ENCODE results near the gene KCNK3. TPM values are rescaled to one million over a fixed set of nuclear protein-coding genes. Genes with fewer than 3 reads are reported as not detected.
"Not testable (repeated sequence)": the region's sequence is repeated elsewhere in the genome, so short reads cannot be mapped to it uniquely, and the experiment has no call there.

KCNK3 gene
- total RNA-seq, 1 donor from 2014 or later = 9.1 TPM

DNA sequence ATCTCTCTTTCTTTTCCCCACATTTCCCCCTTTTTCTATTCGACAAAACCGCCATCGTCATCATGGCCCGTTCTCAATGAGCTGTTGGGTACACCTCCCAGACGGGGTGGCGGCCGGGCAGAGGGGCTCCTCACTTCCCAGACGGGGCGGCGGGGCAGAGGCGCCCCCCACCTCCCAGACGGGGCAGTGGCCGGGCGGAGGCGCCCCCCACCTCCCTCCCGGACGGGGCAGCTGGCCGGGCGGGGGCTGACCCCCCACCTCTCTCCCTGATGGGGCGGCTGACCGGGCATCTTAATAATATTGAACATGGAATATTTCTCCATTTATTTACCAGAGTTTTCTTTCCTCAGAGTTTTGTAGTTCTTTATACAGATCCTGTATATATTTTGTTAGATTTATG is 27.2 kb upstream of the KCNK3 start:
- DNase-seq (ENCODE audit: low spot score) = not testable (repeated sequence)

DNA sequence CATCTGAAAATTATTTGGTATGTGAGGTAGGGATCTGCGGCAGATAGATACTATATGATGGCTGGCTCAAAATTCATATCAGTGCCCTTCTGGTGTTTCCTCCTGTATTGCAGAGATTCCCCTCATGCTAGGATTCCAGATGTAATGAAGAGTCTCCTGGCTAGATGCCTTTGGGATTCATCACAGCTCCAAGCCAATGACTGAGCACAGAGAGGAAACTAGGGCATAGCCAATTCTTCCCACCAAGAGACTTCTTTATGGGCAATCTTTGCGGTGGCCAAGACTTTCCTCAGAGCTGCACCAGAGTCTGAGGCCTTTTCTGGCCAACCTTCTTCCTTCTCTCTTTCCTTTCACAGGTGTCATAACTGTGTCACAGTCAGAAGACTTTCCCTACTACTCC is 25.9 kb upstream of the KCNK3 start:
- DNase-seq (ENCODE audit: low spot score) = no peak

DNA sequence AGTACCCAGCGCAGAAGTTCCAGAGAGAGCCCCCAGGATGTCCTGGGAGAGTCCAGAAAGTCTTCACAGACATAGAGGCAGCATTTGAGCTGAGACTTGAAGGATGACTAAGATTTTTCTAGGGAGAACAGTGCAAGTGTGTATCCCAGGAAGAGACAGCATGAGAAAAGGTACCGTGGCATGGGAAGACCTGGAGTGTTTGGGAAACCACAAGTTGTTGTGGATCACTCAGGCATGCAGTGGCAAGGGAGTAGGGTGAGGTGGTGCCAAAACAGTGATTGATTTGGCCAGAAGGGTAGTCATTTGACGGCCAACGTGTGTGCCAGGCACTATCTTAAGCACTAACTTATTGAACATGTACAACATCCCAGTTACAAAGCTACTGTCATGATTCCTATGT is 24.5 kb upstream of the KCNK3 start:
- no peak for DNase-seq (ENCODE audit: low spot score)

DNA sequence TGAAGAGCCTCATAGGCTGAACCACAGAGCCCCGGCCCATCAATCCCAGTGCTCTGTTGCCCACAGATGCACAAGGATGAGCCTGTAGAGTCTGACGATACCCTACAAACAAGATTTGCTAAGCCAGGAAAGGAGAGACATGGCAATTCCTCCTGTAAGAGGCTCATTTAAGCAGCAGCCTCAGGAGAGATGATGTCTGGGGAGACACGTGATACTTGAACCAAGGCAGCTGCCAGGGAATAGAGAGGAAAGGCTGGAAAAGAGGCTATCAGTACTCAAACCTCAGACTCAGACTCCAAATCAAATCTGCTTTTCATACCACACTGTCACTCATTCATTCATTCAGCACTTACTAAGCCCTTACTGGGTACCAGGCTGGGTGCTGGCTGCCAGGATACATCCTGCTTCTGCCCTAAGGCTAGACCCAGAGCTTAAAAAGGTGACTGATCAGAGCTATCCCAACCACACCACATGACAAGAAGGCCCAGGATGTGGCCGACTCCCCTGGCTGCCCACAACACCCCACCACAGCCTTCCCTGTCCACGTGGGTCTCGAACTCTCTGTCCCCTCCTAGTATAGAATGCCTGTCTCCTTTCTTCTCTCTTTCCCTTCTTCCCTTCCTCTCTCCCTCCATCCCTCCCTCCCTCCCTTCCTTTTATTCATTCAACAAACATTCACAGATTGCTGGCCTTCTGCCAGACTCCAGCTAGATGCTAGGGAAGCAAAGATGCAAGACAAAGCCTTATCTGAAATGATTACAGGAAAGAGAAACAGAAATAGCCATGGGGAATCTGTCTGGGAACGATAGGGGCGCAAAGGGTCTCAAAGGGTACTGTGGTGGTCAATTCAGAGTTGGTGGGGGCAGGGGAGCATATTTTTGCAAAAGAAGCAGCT is 23.4 kb upstream of the KCNK3 start:
- no peak for DNase-seq (ENCODE audit: low spot score)

DNA sequence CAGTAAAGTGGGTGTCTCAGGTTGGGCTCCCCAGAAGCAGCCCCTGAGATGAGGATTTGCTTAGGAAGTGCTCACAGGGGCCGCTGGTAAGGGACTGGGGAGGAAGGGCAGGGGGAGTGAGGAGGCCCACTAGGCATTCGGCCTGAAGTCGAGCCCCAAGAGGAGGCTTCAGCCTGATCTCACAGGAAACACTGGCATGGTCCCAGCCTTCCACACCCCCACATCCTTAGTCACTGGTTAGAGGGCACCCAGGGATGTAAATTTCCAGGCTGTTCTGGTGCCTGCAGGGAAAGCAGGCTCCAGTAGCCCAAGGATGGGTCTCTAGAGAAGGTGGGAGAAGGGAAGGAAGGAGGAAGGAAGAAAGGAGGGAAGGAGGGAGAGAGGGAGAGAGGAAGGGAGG is 22.4 kb upstream of the KCNK3 start:
- no peak for DNase-seq (ENCODE audit: low spot score)

DNA sequence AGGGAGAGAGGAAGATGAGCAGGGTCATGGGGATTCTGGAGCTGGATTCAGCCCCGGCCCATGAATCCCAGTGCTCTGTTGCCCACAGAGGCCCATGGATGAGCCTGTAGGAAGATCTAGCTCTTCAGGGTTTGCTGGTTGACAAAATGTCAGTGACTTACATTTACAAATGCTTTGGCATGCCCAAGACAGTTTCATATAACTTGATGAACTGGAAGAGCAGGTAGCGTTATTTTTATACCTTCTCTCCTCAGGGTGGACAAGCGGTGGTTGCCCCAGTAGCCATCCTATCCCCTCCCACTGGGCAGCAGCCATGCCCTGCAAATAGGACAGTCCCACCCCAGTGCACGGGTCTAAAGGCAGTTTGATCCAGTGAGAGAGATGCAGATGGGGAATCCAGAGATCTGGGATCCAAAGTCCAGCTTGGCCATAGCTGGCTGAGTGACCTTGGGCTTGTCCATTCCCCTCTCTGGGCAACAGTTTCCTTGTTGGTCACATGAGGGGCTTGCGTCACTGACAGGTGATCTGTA is 21.5 kb upstream of the KCNK3 start:
- no peak for DNase-seq (ENCODE audit: low spot score)

DNA sequence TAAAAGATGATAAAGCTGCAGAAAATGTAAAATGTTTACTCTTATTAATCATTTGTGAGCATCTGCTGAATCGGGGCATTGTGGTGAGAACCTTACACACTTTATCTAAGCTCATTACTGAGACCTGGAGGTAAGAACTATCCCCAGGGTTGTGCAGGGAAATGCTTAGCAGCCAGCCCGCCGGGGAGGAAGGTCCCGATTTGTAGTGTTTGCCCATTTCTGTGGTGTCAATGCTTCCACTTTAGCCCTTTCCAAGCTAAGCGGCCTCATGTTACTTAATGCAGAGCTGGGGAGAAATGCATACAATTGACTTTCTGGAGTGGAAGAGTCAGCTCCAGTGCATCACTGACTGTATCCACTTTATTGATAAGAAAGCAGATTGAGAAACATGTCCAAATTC is 20.8 kb upstream of the KCNK3 start:
- DNase-seq (ENCODE audit: low spot score) = no peak

DNA sequence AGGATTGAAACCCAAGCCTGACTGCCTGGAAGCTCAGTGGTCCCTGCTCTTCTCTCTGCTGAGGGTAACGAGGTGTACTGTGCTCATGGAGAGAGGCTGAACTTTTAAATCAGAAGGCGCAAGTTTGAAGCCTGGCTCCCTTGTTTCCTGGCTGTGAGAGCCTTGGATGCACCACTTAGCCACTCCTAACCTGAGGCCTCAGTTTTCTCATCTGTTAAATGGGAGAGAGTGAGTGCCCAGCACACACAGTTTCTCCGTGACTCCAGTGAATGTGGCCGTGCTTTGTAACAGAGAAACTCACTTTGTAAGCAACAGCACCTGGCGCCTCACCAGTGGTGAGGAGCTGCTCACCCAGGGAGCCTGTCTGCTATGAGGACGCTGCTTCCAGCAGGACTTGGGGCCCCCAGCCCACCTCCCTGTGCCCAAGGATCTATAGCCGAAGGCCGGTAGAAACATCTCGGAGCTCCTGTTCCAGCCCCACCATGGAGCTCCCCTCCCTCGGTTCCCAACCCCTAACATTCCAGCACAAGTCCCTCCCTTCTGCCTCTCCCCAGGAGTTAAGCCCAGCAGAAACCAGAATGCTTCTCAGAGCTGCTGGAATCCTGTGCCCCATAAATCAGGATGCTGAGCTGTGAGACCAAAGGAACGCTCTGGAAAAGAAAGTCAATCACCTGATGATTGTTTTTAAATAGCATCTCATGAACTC is 20.3 kb upstream of the KCNK3 start:
- no peak for DNase-seq (ENCODE audit: low spot score)

DNA sequence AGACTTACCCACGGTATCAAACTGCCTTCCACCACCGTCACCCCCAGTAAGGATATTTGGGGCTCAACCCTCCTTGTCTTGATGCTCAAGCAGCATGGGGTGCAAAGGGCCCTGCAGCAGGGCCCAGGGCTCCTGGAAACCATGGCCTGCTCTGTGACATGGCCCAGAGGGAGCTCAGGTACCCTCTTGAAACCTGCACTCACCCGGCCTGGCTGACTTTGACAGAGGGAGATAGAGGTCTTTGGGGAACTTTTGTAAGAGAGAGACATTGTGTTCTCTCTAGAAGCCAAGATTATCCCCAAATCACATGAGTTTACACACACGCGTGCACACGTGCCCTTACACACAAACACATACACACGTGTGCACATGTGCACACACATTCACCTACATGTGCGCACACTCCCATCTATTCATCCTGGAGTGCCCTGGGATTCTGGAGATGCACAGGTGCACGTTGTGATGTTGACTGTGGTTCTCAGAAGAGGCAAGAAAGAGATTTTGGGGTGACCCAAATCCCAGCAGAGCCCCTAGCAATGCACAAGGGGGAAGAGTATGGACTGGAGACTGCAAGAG is 19.6 kb upstream of the KCNK3 start:
- no peak for DNase-seq (ENCODE audit: low spot score)

DNA sequence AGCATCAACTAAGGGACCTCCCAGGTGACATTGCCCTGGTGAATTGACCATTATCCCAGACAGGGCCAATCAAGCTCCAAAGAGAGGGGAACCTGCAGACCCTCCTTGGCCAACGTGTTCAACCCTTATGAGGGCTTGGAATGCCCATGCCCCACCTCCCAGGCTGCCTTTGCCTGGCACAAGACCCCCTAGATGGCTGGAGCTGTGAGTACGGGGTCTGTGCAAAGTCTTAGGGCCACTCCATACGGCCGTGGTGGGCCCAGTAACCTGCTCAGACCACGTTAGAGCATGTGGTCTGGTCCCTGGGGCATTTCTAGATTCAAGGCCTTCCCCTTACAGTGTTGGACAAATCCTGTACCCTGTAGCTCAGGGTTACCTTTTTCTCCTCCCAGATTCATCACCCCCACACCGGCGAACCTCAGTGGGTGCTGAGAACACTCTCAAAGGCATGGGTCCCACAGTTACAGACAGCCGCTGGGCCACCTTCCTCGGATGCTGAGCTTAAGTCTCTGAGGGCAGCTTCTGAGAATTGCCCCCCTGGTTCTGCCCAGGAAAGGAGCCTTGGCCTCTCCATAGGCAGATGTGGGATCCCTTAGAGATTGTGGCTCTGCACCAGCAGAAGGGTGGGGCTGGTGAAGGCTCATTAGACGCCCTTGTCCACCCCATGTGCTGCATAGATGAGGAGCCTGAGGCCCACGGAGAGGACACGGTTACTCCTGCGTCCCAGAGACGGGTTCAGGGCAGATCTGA is 18.3 kb upstream of the KCNK3 start:
- DNase-seq (ENCODE audit: low spot score) = no peak

DNA sequence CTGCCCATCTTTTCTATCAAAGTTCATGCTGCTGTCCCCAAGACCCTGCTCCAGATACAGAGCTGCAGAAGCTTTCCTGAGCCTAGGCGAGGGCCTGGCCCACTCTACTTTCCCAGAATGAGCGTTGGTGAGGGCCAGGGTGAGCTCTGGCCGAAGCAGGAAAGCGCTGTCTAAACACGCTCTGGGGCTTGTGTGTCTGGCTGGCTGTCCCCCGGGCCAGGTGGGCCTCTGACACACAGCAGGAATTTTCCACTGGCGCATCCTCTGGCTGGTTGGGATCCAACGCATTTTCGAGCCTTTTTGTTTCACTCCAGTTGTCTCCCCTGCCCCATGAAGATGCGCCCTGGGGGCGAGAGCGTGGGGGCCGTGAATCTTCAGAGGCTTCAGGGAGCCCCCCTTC is 17.8 kb upstream of the KCNK3 start:
- no peak for DNase-seq (ENCODE audit: low spot score)

DNA sequence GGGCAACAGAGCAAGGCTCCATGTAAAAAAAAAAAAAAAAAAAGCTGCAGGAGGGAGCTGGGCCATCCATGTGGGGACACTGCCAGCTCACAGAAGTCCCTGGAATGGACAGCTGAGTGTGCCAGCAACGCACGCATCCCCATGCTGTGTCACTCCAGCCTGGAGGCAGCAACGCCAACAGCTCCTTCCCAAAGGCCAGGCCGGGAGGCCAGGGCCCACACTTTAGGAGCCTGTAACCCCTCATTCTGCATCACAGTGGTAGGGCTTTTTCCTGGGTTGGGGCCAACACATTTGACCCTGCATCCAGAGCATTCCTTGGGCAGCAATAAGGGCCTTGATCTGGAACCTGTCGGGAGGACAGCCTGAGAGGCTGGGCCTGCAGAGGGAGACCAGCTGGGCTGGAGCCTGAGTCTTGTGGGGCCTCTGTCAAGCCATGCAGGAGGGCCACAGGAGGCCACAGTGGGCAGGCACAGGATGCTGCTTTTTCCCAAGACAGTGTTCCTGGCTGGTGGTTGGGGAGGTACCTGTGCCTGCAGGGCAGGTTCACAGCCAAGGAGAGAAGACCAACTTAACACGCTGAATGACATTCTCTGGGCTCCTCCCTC is 16.8 kb upstream of the KCNK3 start:
- no peak for DNase-seq (ENCODE audit: low spot score)

DNA sequence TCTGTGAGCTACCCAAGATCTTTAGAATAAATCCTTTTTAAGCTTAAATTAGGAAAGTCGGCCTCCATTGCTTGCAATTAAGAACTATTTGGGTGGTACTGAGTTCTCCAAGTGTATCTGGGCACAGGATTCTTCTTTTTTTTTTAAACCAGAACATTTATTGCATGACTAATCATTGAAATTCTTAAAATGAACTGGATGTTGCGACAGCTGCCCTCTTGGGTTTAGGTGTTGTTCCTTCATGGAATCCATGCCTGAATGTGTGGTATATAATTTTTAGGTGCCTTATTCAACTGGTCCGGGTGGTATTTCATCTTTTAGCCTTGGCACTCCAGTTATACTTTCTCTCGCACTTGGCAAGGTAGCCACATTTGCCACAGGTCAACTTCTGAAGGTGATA is 14.5 kb upstream of the KCNK3 start:
- DNase-seq (ENCODE audit: low spot score) = no peak

DNA sequence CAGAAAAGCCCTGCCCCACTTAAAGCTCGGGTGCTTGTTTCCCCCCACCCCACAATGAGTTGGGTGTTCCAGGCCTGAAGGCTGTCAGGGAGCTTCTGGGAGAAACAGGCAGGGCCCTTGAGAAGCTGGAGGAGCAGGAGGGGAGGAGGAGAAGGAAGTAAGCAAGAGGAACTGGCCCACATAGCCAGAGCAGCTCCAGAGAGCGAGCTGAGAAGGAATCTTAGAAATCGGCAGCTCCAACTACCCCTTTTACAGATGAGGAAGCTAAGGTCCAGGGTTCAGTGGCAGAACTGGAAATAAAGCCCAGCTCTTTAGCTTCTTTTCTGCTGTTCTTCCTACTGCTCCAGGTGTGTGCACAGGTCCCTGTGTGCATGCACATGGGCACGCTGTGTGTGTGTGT is 12.7 kb upstream of the KCNK3 start:
- DNase-seq (ENCODE audit: low spot score) = no peak

DNA sequence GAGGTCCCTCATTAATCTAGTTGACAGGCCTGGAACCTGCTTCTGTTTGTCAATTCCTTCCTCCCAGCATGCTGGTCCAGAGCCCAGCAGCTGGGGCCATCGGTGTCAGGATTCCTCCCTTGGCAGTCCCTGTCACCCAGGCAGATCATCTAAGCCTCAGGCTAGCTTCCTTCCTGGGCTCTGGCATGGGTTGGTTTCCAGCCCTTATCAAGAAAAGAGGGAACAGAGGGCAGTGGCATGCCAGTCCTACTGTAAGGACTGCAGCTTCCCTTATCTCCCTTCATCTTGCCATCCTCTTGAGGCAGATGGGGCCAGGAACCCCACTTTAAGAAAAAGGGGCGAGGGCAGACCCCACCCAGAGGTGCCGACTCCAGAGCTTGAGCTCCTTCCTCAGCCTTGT is 10.9 kb upstream of the KCNK3 start:
- no peak for DNase-seq (ENCODE audit: low spot score)

DNA sequence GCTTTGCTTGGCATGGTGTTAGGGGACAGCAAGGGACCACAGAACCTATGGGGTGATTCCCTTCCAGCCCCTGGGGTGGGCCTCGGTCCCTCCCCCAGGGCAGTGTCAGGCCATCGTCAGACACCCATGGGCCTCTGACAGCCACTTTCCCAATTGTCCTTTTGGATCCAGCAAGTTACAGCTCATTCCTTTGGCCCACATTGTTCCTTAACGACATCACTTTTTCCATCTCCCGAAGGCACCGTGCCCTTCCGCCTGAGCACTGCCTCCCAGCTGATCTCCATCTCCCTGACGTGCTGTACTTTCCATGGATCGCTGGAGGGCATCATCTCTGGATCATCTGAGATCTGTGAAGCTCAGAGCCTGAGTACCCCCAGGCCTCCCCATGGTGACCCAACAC is 10.4 kb upstream of the KCNK3 start:
- DNase-seq (ENCODE audit: low spot score) = no peak

DNA sequence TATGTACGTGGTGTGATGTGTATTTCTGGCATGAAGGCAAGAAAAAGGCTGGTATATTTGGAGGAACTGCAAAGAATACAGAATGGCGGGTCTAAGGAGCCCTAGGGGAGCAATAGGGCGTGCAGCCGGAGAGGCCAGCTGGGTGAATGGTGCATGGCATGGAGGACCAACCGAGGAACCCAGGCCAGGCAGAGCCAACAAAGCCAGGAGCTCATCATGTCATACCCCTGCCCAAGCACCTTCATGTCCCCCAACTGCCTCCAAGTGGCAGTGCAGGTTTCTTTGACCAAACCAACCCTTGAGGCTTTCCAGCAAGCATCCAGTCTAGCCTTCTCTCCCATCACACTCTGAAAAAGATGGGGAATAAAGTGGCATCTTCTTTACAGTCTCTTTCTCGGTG is 8.9 kb upstream of the KCNK3 start:
- no peak for DNase-seq (ENCODE audit: low spot score)

DNA sequence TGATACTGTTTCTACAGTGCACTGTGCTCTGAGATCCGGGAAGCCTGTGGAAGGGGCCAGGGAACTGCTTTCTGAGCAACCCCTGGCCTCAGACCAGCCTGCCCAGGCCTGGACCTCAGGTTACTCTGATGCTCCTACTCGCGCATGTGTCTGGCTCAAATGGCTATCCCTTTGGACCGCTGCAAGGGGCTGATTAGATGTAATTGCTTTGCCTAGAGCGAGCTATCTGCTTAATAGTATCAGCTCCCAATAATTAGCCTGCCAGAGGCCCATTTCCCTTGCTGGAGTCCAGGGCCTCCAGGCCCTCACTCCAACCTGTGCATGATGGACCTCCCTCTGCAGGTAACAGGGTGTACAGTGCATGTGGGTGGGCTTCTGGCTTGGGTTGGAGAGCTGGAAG is 7.2 kb upstream of the KCNK3 start:
- DNase-seq (ENCODE audit: low spot score) = no peak

DNA sequence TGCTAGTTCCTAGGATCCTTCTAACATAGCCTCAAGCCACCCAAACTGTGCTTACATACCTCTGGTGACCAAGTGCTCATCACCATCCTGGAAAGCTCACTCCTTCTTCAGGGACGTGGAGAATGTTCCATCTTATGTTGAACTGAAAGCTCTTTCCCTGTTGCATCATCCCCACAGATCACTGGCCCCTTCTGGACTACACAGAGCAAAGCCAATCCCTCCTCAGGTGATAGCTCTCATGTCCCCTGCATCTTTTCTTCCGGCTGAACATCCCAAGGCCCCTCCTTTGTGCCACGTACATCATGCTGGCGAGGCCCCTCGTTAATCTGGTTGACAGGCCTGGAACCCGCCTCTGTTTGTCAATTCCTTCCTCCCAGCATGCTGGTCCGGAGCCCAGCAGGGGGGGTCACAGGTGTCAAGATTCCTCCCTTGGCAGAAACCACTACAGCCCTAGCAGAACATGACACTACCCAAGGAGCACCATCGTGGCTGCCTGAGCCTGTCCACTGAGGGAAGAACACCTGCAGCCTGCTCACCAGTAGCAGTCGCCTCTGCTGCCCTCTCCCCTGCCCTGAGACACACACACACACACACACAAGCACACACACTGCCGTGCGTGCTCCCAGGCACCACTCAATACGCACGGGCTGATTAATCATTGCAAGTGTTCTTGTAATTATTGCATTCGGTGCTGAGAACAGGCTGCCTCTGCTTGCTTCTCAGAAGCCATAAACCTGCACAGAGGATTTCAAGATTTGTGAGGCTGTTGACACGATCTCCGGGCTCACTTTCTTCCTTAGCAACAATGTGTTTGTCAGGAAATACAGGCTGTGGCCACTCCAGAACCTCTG is 6.3 kb upstream of the KCNK3 start:
- DNase-seq (ENCODE audit: low spot score) = peak; percentile 28

DNA sequence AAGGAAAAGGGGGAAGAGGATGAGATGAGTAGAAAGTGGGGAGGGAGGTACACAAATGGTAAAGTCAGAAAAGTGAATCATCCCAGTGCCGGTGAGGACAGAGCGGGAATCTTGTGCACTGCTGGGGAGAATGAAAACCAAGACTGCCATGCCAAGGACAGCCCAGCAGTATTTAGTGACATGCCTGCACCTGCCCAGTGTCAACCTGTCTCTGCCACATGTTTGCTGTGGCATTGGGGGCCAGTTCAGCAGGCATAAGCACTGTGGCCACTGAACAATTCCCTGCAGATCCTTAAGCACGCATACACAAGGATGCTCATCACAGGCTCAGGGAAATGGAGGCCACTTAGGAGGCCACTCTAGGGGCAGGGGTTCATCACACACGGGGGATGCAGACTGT is 5.2 kb upstream of the KCNK3 start:
- DNase-seq (ENCODE audit: low spot score) = no peak

DNA sequence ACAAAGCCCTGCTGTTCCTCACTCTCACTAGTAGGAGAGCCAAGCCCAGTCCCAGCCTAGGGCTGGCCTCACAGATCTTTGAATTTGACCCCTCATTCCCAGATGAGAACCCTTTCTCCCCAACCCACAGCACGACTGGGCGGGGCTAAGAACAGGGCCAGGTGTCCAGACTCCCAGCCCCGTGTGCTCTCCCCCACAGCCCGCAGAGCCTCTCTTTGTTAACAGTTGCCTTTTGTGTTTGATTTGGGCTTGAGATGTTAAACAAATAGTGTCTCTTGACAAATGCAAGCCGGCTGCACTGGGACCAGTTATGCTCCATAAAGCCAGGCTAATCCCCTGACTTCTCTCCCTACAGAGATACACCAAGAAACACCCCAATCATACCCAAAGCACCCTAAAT is 4.7 kb upstream of the KCNK3 start:
- DNase-seq (ENCODE audit: low spot score) = no peak

Data from mucosa of gallbladder (tissue), 1 donor.